GM23338 (cell line): ENCODE results near the gene OR52R1. TPM values are rescaled to one million over a fixed set of nuclear protein-coding genes. Genes with fewer than 3 reads are reported as not detected.

Source experiments
- ATAC-seq: fragments of 200-7000 bp; cut with Tn5 transposase; 3 replicates; pipeline ENCODE4 v1.9.1; 2020
- DNase-seq: peaks from one replicate; pipeline ENCODE4 v3.0.0-alpha.2; 2015; ENCODE audit warnings: low spot score
- H2AFZ ChIP-seq: fragments of 200-600 bp; sonication (generic); 2 replicates; pipeline ENCODE4 v1.8.0; 2016; ENCODE audit warnings: antibody characterized with exemption, mild to moderate bottlenecking, moderate library complexity
- H3F3A ChIP-seq: fragments of 200-600 bp; sonication (generic); replicated peaks from 2 replicates; pipeline ENCODE4 v1.8.0; 2017; ENCODE audit warnings: antibody characterized with exemption, mixed run types, low read depth
- H3K27ac ChIP-seq: fragments of 200-600 bp; sonication (generic); 2 replicates; pipeline ENCODE4 v1.6.1; 2016; ENCODE audit warnings: low read depth
- H3K27me3 ChIP-seq: fragments of 200-600 bp; sonication (generic); 2 replicates; pipeline ENCODE4 v1.8.0; 2016; ENCODE audit warnings: mild to moderate bottlenecking, mixed run types, moderate library complexity; ENCODE audit not compliant: insufficient read depth
- H3K36me3 ChIP-seq: fragments of 200-600 bp; sonication (generic); 2 replicates; pipeline ENCODE4 v1.8.0; 2016; ENCODE audit warnings: mild to moderate bottlenecking; ENCODE audit not compliant: insufficient read depth
- H3K4me1 ChIP-seq: fragments of 200-600 bp; sonication (generic); 2 replicates; pipeline ENCODE4 v1.8.0; 2016; ENCODE audit warnings: mild to moderate bottlenecking, moderate library complexity; ENCODE audit not compliant: insufficient read depth
- H3K4me2 ChIP-seq: fragments of 200-600 bp; sonication (generic); 2 replicates; pipeline ENCODE4 v1.7.1; 2017; ENCODE audit warnings: mixed run types
- H3K4me3 ChIP-seq: fragments of 200-600 bp; sonication (generic); 2 replicates; pipeline ENCODE4 v1.6.1; 2016; ENCODE audit warnings: mixed run types
- H3K79me2 ChIP-seq: fragments of 200-600 bp; sonication (generic); replicated peaks from 2 replicates; pipeline ENCODE4 v1.8.0; 2017; ENCODE audit warnings: mild to moderate bottlenecking; ENCODE audit not compliant: insufficient read depth
- H3K9me2 ChIP-seq: fragments of 200-600 bp; sonication (generic); 2 replicates; pipeline ENCODE4 v1.8.0; 2017; ENCODE audit not compliant: insufficient read depth
- H4K20me1 ChIP-seq: fragments of 200-600 bp; sonication (generic); replicated peaks from 2 replicates; pipeline ENCODE4 v1.8.0; 2017; ENCODE audit warnings: mild to moderate bottlenecking; ENCODE audit not compliant: insufficient read depth
- H3K27ac Mint-ChIP-seq: 2 replicates; pipeline ENCODE4 v1.8.0; 2020; ENCODE audit warnings: inconsistent platforms, mild to moderate bottlenecking, moderate library complexity, mixed read lengths
- H3K27me3 Mint-ChIP-seq: 3 replicates; pipeline ENCODE4 v1.8.0; 2022; ENCODE audit warnings: low read depth, mild to moderate bottlenecking, moderate library complexity, mixed read lengths, inconsistent platforms; ENCODE audit not compliant: insufficient read depth, poor library complexity
- H3K36me3 Mint-ChIP-seq: 3 replicates; pipeline ENCODE4 v1.8.0; 2021; ENCODE audit warnings: low read depth, mild to moderate bottlenecking, inconsistent platforms, moderate library complexity, mixed read lengths
- H3K4me1 Mint-ChIP-seq: 3 replicates; pipeline ENCODE4 v1.8.0; 2020; ENCODE audit warnings: mild to moderate bottlenecking, inconsistent platforms, mixed read lengths
- H3K4me3 Mint-ChIP-seq: 3 replicates; pipeline ENCODE4 v1.8.0; 2021; ENCODE audit warnings: moderate library complexity, mild to moderate bottlenecking, inconsistent platforms, mixed read lengths
- H3K9me3 Mint-ChIP-seq: 3 replicates; pipeline ENCODE4 v1.8.0; 2020; ENCODE audit warnings: moderate library complexity, mild to moderate bottlenecking, inconsistent platforms, mixed read lengths
- ETS1 ChIP-seq: IDR thresholded peaks from 2 replicates; pipeline ENCODE4 v1.6.1; 2016; ENCODE audit warnings: antibody characterized with exemption
- EZH2phosphoT487 ChIP-seq: fragments of 200-600 bp; sonication (generic); IDR thresholded peaks from one replicate; pipeline ENCODE4 v1.8.1; 2018; ENCODE audit warnings: antibody characterized with exemption; ENCODE audit not compliant: unreplicated experiment
- POLR2AphosphoS5 ChIP-seq: IDR thresholded peaks from 2 replicates; pipeline ENCODE4 v1.6.1; 2016; ENCODE audit warnings: antibody characterized with exemption, low read depth
- REST ChIP-seq: IDR thresholded peaks from one replicate; pipeline ENCODE4 v1.6.1; 2018; ENCODE audit warnings: antibody characterized with exemption; ENCODE audit not compliant: unreplicated experiment
- ZNF462 ChIP-seq: fragments of 250-450 bp; sonication (Bioruptor Pico); IDR thresholded peaks from 2 replicates; pipeline ENCODE4 v1.5.0; 2020; ENCODE audit warnings: mild to moderate bottlenecking, moderate library complexity
- polyA plus RNA-seq: library from polyadenylated mRNA; unstranded; fragments of >200 nt; fragmentation: Nextera tagmentation; extraction: Ambion mirVana; gene quantifications from 2 replicates; pipeline ENCODE4 v1.2.1, GENCODE V29; 2016
- total RNA-seq: library from RNA; depleted of rRNA; stranded (reverse); fragments of >200 nt; shearing (Covaris generic); gene quantifications from 2 replicates; pipeline ENCODE4 v1.2.3, GENCODE V29; 2014

Gene OR52R1
- total and polyA plus RNA-seq, 2 experiments from 2014 or later, result not detected

- no peaks in the 10 kb centered on the region for H3K36me3 Mint-ChIP-seq
- H3K27me3 Mint-ChIP-seq, result no peaks in the 10 kb centered on the region
- H3K4me3 ChIP-seq, result no peak overlapping the region
- no peak overlapping the region for H2AFZ ChIP-seq
- H3K79me2 ChIP-seq, result no peaks in the 10 kb centered on the region
- H3K27ac ChIP-seq, result no peak overlapping the region
- H3K36me3 ChIP-seq, result no peaks in the 10 kb centered on the region
- H3K4me1 Mint-ChIP-seq, result no peaks in the 10 kb centered on the region
- no peaks in the 10 kb centered on the region for H3K9me2 ChIP-seq
- H3K4me3 Mint-ChIP-seq, result no peak overlapping the region
- H3K27me3 ChIP-seq, result no peaks in the 10 kb centered on the region
- TF ChIP-seq ETS1, result no peak
- no peak for TF ChIP-seq REST
- no peak for TF ChIP-seq ZNF462 (CRISPR knock-in tag)
- TF ChIP-seq POLR2AphosphoS5, result no peak
- TF ChIP-seq EZH2phosphoT487, result no peak
- no peaks in the 10 kb centered on the region for H3K9me3 Mint-ChIP-seq
- H3K4me2 ChIP-seq, result no peak overlapping the region
- H4K20me1 ChIP-seq, result no peaks in the 10 kb centered on the region
- DNase-seq, result no peak
- H3K27ac Mint-ChIP-seq, result no peak overlapping the region
- no peaks in the 10 kb centered on the region for H3F3A ChIP-seq
- H3K4me1 ChIP-seq, result no peaks in the 10 kb centered on the region
- no peak for ATAC-seq
Measured at GRCh38 chr11:4830346-4830745, 26.2 kb upstream of the OR52R1 start.
